ENCODE measurements around the gene SFXN1. TPM values are rescaled to one million over a fixed set of nuclear protein-coding genes. Genes with fewer than 3 reads are reported as not detected.
"Not testable (repeated sequence)": the region's sequence is repeated elsewhere in the genome, so short reads cannot be mapped to it uniquely, and the experiment has no call there.

Gene SFXN1
- total and polyA plus RNA-seq, 2 donors (not counting 3 experiments of a cell fraction or from before 2014, with no cell fraction given): 61.7 to 69.3 TPM

DNA sequence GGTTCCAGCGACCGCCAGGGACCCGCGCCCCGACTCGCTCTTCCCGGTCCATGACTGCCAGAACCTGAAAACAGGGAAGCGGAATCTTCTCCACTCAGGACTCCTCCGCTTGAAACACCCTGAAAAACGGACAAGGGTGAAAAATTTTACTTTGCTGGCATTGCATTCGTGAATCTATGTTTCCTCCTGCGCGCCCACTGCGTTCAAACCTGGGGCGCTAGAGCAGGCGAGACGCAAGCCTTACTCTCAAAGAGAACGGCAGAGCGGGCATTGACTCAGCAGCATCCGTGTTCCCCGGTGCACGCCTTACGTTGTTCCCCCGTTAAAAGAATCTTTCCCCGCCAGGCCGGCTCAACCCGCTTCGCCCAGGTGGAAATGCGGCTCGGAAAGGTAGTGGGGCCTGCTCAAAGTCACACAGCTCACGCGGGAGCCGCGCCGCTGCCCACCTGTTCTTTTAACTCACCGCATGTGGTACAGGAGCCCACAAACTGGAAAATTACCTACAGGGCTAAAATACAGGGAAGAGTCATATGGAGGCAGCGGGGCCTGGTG lies 33.4 kb upstream of the SFXN1 start:
- Histone ChIP-seq H3K9me1 (replicated peaks; ENCODE audit: control insufficient read depth, extremely low read depth, insufficient read depth, low read length) (no peaks in the 10 kb centered on the region), H3K4me3 (replicated peaks in 1 of 3; ENCODE audit: insufficient read depth in 1 of 3, low read depth in 1 of 3, low read length in 3 of 3) (no peak overlapping the region), H3K9ac (replicated peaks; ENCODE audit: extremely low read depth, insufficient read depth, low read length) (no peak overlapping the region), H3K79me2 (ENCODE audit: control insufficient read depth, insufficient read depth, low read length) (no peaks in the 10 kb centered on the region), H2AFZ (ENCODE audit: low read depth, low read length) (no peak overlapping the region), H3K27ac (ENCODE audit: insufficient read depth, low read depth, low read length) (no peak overlapping the region), H3K4me1 (ENCODE audit: control insufficient read depth, extremely low read depth, insufficient read depth, low read length) (no peaks in the 10 kb centered on the region), H3K27me3 (ENCODE audit: control insufficient read depth in 2 of 2, insufficient read depth in 2 of 2, low read length in 2 of 2) (peaks cover 5 to 8% of the 10 kb centered on the region in 2 experiments), H3K4me2 (ENCODE audit: insufficient read depth, low read length) (no peak overlapping the region), H3K36me3 (ENCODE audit: control insufficient read depth in 2 of 2, extremely low read depth in 1 of 2, insufficient read depth in 2 of 2, low read length in 2 of 2) (no peaks in the 10 kb centered on the region), H3K9me3 (replicated peaks; ENCODE audit: control insufficient read depth, insufficient read depth, low read length) (no peaks in the 10 kb centered on the region), H4K20me1 (replicated peaks; ENCODE audit: control insufficient read depth, extremely low read depth, insufficient read depth, low read length) (no peaks in the 10 kb centered on the region)
- no peak for DNase-seq (ENCODE audit: low read depth, low spot score)
- no peak for FAIRE-seq
- ChIA-PET POLR2A (no interaction called here), CTCF (interaction anchor here (1.3 kb wide), 1 partner anchor 1025 kb away, joined by 4 read pairs; no protein-coding TSS in a partner anchor)
- intact Hi-C loops (cut with micrococcal nuclease) (loop anchor here (5.0 kb wide), 1 partner anchor 538 kb away; no protein-coding TSS in a partner anchor), dilution Hi-C loops (cut with MboI; ENCODE audit: extremely low pct_ligation_motif_present, low sequenced_read_pairs) (no loop called here)
- no peak for TF ChIP-seq EZH2 (IDR thresholded peaks at IDR 0.05; ENCODE audit: borderline replicate concordance, low read depth, low read length, severe bottlenecking)
- TF ChIP-seq, protein P1, sequence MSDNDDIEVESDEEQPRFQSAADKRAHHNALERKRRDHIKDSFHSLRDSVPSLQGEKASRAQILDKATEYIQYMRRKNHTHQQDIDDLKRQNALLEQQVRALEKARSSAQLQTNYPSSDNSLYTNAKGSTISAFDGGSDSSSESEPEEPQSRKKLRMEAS (IDR thresholded peaks at IDR 0.05; ENCODE audit: insufficient read depth, insufficient read length): no peak
- no peak for TF ChIP-seq JUN (IDR thresholded peaks at IDR 0.05; ENCODE audit: borderline replicate concordance, insufficient read depth, insufficient read length, low read depth)
- TF ChIP-seq GATA2 (IDR thresholded peaks at IDR 0.05; ENCODE audit: insufficient read depth, insufficient read length, low read depth, low read length): no peak
- no peak for TF ChIP-seq FOS (IDR thresholded peaks at IDR 0.05; ENCODE audit: borderline replicate concordance, insufficient read depth, low read length)
- TF ChIP-seq POLR2AphosphoS5 (IDR thresholded peaks at IDR 0.05; ENCODE audit: insufficient read depth, low read depth, low read length): no peak
- no peak for TF ChIP-seq POLR2A (IDR thresholded peaks at IDR 0.05; ENCODE audit: low read depth, low read length)
- no peak for TF ChIP-seq MYC (IDR thresholded peaks at IDR 0.05; ENCODE audit: low read depth, low read length)
- TF ChIP-seq, protein P2, sequence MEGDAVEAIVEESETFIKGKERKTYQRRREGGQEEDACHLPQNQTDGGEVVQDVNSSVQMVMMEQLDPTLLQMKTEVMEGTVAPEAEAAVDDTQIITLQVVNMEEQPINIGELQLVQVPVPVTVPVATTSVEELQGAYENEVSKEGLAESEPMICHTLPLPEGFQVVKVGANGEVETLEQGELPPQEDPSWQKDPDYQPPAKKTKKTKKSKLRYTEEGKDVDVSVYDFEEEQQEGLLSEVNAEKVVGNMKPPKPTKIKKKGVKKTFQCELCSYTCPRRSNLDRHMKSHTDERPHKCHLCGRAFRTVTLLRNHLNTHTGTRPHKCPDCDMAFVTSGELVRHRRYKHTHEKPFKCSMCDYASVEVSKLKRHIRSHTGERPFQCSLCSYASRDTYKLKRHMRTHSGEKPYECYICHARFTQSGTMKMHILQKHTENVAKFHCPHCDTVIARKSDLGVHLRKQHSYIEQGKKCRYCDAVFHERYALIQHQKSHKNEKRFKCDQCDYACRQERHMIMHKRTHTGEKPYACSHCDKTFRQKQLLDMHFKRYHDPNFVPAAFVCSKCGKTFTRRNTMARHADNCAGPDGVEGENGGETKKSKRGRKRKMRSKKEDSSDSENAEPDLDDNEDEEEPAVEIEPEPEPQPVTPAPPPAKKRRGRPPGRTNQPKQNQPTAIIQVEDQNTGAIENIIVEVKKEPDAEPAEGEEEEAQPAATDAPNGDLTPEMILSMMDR (IDR thresholded peaks at IDR 0.05; ENCODE audit: extremely low read depth in 1 of 2, insufficient read depth in 1 of 2, low read depth in 1 of 2, low read length in 2 of 2): no peak
- BruUV-seq (replicated peaks): no TSS peak

DNA sequence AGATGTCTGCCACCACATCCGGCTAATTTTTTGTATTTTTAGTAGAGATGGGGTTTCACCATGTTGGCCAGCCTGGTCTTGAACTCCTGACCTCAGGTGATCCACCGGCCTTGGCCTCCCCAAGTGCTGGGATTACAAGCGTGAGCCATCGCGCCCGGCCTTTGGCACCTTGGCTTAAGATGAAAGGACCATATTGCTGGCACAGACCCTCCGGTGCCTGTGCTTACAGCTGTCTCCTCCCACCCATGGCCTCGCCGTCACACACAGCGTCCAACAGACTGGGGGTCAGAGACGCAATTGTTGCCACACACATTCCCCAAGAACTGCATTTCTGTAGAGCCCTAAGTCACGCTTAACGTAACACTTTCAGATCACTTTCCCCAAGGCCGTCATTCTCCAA lies 32.0 kb upstream of the SFXN1 start:
- H3K79me2 ChIP-seq (ENCODE audit: control insufficient read depth, insufficient read depth, low read length); BruUV-seq (replicated peaks); H3K4me3 ChIP-seq (replicated peaks in 1 of 3; ENCODE audit: insufficient read depth in 1 of 3, low read depth in 1 of 3, low read length in 3 of 3); dilution Hi-C loops (cut with MboI; ENCODE audit: extremely low pct_ligation_motif_present, low sequenced_read_pairs); CTCF ChIA-PET; H4K20me1 ChIP-seq (replicated peaks; ENCODE audit: control insufficient read depth, extremely low read depth, insufficient read depth, low read length); H3K9me3 ChIP-seq (replicated peaks; ENCODE audit: control insufficient read depth, insufficient read depth, low read length); H3K27ac ChIP-seq (ENCODE audit: insufficient read depth, low read depth, low read length); DNase-seq (ENCODE audit: low read depth, low spot score); H3K27me3 ChIP-seq (ENCODE audit: control insufficient read depth in 2 of 2, insufficient read depth in 2 of 2, low read length in 2 of 2); H3K4me2 ChIP-seq (ENCODE audit: insufficient read depth, low read length); H3K36me3 ChIP-seq (ENCODE audit: control insufficient read depth in 2 of 2, extremely low read depth in 1 of 2, insufficient read depth in 2 of 2, low read length in 2 of 2); H3K4me1 ChIP-seq (ENCODE audit: control insufficient read depth, extremely low read depth, insufficient read depth, low read length); FAIRE-seq; POLR2A ChIA-PET; H2AFZ ChIP-seq (ENCODE audit: low read depth, low read length); H3K9ac ChIP-seq (replicated peaks; ENCODE audit: extremely low read depth, insufficient read depth, low read length); H3K9me1 ChIP-seq (replicated peaks; ENCODE audit: control insufficient read depth, extremely low read depth, insufficient read depth, low read length); intact Hi-C loops (cut with micrococcal nuclease): not testable (repeated sequence)
